ENCODE results near the gene HSPB7.

DNA sequence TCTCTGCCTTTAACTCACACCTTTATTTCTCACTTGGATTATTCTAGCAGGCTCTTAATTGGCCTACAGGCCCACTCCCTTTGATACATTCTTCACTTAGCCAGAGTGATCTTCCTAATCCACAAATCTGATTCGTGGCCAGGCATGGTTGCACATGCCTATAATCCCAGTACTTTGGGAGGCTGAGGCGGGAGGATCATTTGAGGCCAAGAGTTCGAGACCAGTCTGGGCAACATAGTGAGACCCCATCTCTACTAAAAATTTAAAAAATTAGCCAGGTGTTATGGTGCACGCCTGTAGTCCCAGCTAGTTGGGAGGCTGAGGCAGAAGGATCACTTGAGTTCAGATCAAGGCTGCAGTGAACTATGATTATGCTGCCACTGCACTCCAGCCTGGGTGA is 44.1 kb downstream of the HSPB7 start:
- TF ChIP-seq CTCF (IDR thresholded peaks at IDR 0.05) = no peak
- TF ChIP-seq POLR2A (IDR thresholded peaks at IDR 0.05) = no peak
